GM12872 (cell line): ENCODE measurements around the gene ACAA1.

ENCODE experiments used
- CTCF ChIP-seq: IDR thresholded peaks from 3 replicates; pipeline ENCODE4 v1.5.1; 2011; ENCODE audit warnings: low read depth, mild to moderate bottlenecking, low read length, moderate library complexity; ENCODE audit not compliant: insufficient read depth

The ACAA1 gene

GRCh38 chr3:38130631-38131065 lies 6.3 kb downstream of the ACAA1 start:
- no peak for TF ChIP-seq CTCF

DNA sequence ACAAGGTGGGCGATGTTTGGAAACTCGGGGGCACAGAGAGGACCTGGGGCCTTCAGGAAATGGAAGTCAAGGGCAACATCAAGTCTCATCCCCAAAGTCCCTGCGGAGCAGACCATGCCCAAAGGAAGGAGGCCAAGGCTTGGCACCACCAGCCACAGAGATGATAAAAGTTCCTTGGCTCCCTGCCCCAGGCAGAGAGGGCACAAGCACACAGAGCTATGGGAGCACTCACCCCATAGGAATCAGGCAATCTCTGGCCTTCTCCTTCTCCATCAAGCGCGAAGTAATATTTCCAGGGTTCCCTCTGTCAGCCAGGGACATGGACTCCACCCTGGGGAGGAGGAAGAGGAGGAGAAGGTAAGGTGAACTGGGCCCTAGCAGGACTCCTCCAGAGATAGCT lies 7.9 kb downstream of the ACAA1 start:
- TF ChIP-seq CTCF, result no peak

DNA sequence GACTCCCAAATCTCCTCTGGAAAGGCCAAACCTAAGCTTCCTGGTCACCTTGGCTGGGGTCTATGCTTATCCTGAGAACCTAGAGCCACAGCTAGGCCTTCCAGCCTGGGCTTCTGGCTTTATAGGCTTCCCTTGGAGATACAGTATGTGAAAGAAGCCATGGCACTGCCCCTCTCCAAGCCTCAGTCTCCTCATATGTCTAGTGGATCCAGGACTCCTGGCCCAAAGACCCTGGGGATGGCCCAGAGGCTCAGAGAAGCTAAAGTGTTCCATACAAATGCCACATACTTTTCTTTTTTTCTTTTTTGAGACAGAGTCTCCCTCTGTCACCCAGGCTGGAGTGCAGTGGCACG lies 8.6 kb downstream of the ACAA1 start:
- no peak for TF ChIP-seq CTCF

- TF ChIP-seq CTCF, result no peak
These were observed 9.2 kb downstream of the ACAA1 start for GRCh38 chr3:38127611-38128302.

- no peak for TF ChIP-seq CTCF
These were observed 10.6 kb downstream of the ACAA1 start for GRCh38 chr3:38126121-38126892.

GRCh38 chr3:38125305-38126120 lies 11.4 kb downstream of the ACAA1 start:
- TF ChIP-seq CTCF, result no peak
